Nephron progenitor cell (in vitro differentiated cells): ENCODE measurements around the gene UNC5CL.
A peak's percentile ranks its signal among the peaks of the same experiment; 100 is the strongest.

ENCODE experiments used
- DNase-seq: peaks from one replicate; pipeline ENCODE4 v3.0.0; 2021
- H3K27ac Mint-ChIP-seq: 2 replicates; pipeline ENCODE4 v1.8.0; 2021; ENCODE audit warnings: mild to moderate bottlenecking, moderate library complexity, mixed read lengths
- H3K27me3 Mint-ChIP-seq: 2 replicates; pipeline ENCODE4 v1.8.0; 2021; ENCODE audit warnings: mild to moderate bottlenecking, low read depth, mixed read lengths; ENCODE audit not compliant: poor library complexity
- H3K36me3 Mint-ChIP-seq: 2 replicates; pipeline ENCODE4 v1.8.0; 2021; ENCODE audit warnings: low read depth, mixed read lengths
- H3K4me1 Mint-ChIP-seq: 2 replicates; pipeline ENCODE4 v1.8.0; 2021; ENCODE audit warnings: mixed read lengths
- H3K4me3 Mint-ChIP-seq: 2 replicates; pipeline ENCODE4 v1.8.0; 2021; ENCODE audit warnings: mild to moderate bottlenecking, moderate library complexity, mixed read lengths
- H3K9me3 Mint-ChIP-seq: 2 replicates; pipeline ENCODE4 v1.8.0; 2021; ENCODE audit warnings: mild to moderate bottlenecking, moderate library complexity, mixed read lengths
- TF ChIP-seq, protein P1 (sequence below): fragments of 200-600 bp; sonication (generic); IDR thresholded peaks from 2 replicates; pipeline ENCODE4 v1.5.0; 2021; ENCODE audit warnings: antibody characterized with exemption

Gene UNC5CL

DNA sequence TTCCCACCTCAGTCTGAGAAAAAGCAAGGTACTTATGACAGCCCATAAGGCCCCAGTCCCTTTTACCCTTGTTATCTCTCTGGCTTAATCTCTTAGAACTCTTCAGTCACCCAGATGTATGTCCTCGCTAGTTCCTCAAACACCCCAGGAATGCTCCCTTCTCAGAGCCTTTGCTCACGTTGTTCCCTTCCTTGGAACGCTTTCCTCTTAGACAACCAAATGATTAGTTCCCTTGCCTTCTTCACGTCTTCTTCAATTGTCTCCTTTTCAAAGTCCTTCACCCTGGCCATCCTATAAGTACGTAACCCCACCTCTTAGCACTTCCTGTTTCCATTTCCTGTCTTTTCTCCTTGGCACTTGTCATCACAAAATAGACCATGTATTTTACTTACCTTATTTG lies 12.9 kb upstream of the UNC5CL start:
- TF ChIP-seq, protein P1, sequence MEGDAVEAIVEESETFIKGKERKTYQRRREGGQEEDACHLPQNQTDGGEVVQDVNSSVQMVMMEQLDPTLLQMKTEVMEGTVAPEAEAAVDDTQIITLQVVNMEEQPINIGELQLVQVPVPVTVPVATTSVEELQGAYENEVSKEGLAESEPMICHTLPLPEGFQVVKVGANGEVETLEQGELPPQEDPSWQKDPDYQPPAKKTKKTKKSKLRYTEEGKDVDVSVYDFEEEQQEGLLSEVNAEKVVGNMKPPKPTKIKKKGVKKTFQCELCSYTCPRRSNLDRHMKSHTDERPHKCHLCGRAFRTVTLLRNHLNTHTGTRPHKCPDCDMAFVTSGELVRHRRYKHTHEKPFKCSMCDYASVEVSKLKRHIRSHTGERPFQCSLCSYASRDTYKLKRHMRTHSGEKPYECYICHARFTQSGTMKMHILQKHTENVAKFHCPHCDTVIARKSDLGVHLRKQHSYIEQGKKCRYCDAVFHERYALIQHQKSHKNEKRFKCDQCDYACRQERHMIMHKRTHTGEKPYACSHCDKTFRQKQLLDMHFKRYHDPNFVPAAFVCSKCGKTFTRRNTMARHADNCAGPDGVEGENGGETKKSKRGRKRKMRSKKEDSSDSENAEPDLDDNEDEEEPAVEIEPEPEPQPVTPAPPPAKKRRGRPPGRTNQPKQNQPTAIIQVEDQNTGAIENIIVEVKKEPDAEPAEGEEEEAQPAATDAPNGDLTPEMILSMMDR = no peak
- peaks cover 90% of the 10 kb centered on the region for H3K4me1 Mint-ChIP-seq
- H3K27ac Mint-ChIP-seq = no peak overlapping the region
- no peak for DNase-seq
- no peaks in the 10 kb centered on the region for H3K9me3 Mint-ChIP-seq
- peaks cover 6% of the 10 kb centered on the region for H3K27me3 Mint-ChIP-seq
- H3K36me3 Mint-ChIP-seq = no peaks in the 10 kb centered on the region
- H3K4me3 Mint-ChIP-seq = no peak overlapping the region

DNA sequence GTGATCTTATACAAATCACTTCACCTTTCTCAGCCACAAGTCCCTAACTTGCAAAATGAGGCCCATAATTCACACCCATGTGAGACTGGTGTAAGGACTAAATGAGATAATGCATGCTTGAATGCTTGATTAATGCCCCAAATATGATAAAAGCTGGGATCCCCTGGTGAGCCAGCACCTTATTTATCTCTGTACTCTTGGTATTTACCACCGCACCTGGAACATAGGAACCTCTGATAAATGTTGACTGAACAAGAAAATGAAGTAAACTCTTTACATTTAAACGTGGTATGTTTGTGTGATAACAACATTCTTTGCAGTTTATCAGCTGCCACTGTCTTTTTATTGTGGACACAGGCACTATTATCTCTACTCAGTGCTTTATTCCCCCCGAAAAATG lies 11.5 kb upstream of the UNC5CL start:
- no peak for DNase-seq
- Mint-ChIP-seq H3K4me1 (peaks cover 84% of the 10 kb centered on the region), H3K9me3 (no peaks in the 10 kb centered on the region), H3K27me3 (peaks cover 9% of the 10 kb centered on the region), H3K27ac (no peak overlapping the region), H3K4me3 (no peak overlapping the region), H3K36me3 (no peaks in the 10 kb centered on the region)
- TF ChIP-seq, protein P1 = no peak

- H3K4me1 Mint-ChIP-seq = peaks cover 84% of the 10 kb centered on the region
- no peak for DNase-seq
- peaks cover 9% of the 10 kb centered on the region for H3K27me3 Mint-ChIP-seq
- H3K4me3 Mint-ChIP-seq = no peak overlapping the region
- TF ChIP-seq, protein P1 = no peak
- H3K27ac Mint-ChIP-seq = peak overlapping the region; percentile 21
- H3K9me3 Mint-ChIP-seq = no peaks in the 10 kb centered on the region
- H3K36me3 Mint-ChIP-seq = no peaks in the 10 kb centered on the region
Observed at GRCh38 chr6:41049955-41050354, 10.9 kb upstream of the UNC5CL start.

DNA sequence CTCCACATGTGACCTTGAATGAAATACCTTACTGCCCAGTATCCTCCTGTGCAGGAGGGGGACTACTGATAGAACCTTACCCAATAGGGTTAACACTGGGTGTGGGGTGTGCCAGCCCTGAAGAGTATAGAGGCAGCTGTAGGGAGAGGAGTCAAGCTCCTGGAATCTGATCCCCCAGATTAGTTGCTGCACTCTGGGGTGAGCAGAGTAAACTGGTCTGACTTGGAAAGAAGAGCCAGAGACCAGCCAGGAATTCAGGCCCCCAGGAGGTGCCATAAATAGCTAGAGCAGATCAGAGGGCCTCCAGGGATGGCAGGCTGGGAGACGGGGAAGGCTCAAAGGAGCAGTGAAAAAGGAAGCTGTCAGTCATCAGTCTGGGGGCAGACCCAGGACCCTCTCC lies 10.5 kb upstream of the UNC5CL start:
- peaks cover 80% of the 10 kb centered on the region for H3K4me1 Mint-ChIP-seq
- peak; percentile 35 for DNase-seq
- H3K27ac Mint-ChIP-seq = peak overlapping the region; percentile 95
- H3K36me3 Mint-ChIP-seq = no peaks in the 10 kb centered on the region
- no peaks in the 10 kb centered on the region for H3K9me3 Mint-ChIP-seq
- TF ChIP-seq, protein P1 = no peak
- no peak overlapping the region for H3K4me3 Mint-ChIP-seq
- peaks cover 9% of the 10 kb centered on the region for H3K27me3 Mint-ChIP-seq

DNA sequence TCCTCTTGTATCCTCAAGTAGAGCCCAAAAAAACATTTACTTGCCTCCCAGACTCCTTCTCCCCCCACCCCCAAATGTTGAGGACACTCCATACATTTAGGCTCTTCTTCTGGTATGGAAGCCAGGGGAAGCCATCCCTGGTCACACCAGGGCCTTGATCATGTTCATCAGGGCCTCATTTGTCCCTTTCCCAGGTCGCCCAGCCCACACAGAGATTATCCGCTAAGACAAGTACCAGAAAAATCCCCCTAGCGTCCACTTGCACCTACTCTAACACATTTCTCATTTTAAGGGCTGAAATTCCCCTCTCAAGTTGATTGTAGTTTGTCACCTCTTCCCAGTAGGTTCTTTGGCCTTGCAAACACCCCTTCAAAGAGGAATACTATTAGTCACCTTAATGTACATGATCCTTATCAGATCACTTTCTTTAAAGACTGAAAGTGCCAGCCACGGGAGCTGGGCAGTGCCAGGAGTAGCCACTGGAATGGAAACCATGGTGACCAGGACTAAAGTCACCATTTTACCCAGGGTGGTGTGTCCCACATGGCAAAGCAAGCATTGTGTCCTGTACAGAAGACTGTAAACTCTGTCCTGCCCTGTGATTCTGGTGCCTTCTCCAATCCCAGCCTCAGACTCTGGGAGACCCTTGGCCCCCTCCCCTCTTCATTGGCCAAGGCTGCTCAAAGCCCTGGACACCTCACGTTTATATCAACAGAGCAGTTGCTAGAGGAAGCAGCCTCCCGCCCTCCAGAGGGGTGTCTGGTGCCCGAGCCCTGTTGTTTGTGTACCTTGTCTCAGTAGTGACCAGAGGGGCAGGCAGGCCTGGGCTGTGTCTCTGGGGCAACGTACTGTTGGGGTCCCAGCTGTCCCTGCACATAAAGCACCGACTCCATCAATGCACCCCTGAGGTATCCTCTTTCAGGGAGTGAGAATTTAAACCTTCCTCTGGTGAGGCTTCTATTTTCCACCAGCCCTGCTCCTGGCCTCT lies 9.0 kb upstream of the UNC5CL start:
- no peaks in the 10 kb centered on the region for H3K9me3 Mint-ChIP-seq
- H3K4me1 Mint-ChIP-seq = peaks cover 67% of the 10 kb centered on the region
- H3K27me3 Mint-ChIP-seq = peaks cover 9% of the 10 kb centered on the region
- DNase-seq = no peak
- TF ChIP-seq, protein P1 = no peak
- H3K4me3 Mint-ChIP-seq = peak overlapping the region; percentile 36
- peak overlapping the region; percentile 95 for H3K27ac Mint-ChIP-seq
- H3K36me3 Mint-ChIP-seq = no peaks in the 10 kb centered on the region

DNA sequence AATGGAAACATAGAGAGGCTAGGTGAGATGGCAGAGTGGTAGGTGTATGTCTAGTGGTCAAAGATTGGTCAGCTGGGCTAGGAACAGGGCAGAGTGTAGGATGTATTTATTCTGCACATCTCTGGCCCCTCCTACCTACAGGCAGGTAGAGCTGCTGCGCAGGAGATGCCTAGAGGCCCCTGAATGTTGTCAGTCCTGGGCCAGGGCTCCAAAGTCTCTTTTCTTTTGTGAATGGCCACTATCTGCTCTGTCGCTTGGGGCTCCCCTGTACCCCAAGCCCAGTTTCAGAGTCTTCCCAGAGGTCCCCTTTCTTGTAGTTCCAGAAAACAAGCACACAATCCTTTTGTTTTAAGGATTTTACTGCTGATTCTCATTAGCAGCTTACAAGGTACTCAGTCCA lies 8.3 kb upstream of the UNC5CL start:
- Mint-ChIP-seq H3K4me1 (peaks cover 59% of the 10 kb centered on the region), H3K27ac (no peak overlapping the region)
- no peak for DNase-seq

More for the DNA sequence above, 8.3 kb upstream of the UNC5CL start:
- TF ChIP-seq, protein P1 = no peak
- Mint-ChIP-seq H3K4me3 (no peak overlapping the region), H3K27me3 (peaks cover 9% of the 10 kb centered on the region), H3K36me3 (no peaks in the 10 kb centered on the region), H3K9me3 (no peaks in the 10 kb centered on the region)
